Neural progenitor cell (in vitro differentiated cells): ENCODE data around the gene LRR1.

Experiments used
- EZH2 ChIP-seq: fragments of 200-600 bp; sonication (generic); IDR thresholded peaks from 2 replicates; pipeline ENCODE4 v1.6.1; 2017; ENCODE audit warnings: antibody characterized with exemption, mild to moderate bottlenecking, moderate library complexity
- EZH2phosphoT487 ChIP-seq: fragments of 200-600 bp; sonication (generic); IDR thresholded peaks from 2 replicates; pipeline ENCODE4 v1.6.1; 2017; ENCODE audit warnings: antibody characterized with exemption
- TF ChIP-seq, protein P1 (sequence below): fragments of 200-600 bp; sonication (generic); IDR thresholded peaks from 2 replicates; pipeline ENCODE4 v1.5.1; 2017; ENCODE audit warnings: antibody characterized with exemption, mild to moderate bottlenecking

DNA sequence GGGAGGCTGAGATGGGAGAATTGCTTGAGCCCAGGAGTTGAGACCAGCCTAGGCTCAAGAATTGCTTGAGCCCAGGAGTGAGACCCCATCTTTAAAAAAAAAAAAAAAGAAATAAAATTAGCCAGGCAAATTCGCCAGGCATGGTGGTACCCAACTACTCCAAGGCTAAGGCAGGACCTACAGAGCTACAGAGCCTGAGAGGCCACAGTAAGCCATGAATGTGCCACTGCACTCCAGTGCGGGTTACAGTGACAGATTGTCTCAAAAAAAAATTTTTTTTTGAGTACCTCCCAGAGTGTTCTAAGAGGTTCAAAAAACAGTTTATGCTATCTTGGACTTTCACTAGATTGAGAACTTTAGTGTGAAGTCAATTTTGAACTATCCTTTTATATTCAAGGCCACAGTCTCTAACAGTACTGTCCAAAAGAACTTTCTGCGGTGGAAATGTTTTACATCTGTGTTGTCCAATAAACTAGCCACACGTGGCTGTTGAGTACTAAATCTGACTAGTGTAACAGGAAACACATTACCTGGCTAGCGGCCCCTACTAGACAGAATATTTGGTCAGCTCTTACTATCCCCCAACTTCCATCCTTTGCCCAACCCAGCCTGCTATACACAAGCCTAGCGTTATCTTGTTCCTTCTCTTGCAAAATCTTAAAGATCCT, 19.2 kb downstream of the LRR1 start:
- TF ChIP-seq EZH2phosphoT487 (no peak), EZH2 (no peak)
- TF ChIP-seq, protein P1, sequence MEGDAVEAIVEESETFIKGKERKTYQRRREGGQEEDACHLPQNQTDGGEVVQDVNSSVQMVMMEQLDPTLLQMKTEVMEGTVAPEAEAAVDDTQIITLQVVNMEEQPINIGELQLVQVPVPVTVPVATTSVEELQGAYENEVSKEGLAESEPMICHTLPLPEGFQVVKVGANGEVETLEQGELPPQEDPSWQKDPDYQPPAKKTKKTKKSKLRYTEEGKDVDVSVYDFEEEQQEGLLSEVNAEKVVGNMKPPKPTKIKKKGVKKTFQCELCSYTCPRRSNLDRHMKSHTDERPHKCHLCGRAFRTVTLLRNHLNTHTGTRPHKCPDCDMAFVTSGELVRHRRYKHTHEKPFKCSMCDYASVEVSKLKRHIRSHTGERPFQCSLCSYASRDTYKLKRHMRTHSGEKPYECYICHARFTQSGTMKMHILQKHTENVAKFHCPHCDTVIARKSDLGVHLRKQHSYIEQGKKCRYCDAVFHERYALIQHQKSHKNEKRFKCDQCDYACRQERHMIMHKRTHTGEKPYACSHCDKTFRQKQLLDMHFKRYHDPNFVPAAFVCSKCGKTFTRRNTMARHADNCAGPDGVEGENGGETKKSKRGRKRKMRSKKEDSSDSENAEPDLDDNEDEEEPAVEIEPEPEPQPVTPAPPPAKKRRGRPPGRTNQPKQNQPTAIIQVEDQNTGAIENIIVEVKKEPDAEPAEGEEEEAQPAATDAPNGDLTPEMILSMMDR, result no peak
